NOMO-1 (cell line): ENCODE measurements around the gene MMS22L.

Experiments used
- DNase-seq, 2 experiments: peaks; one replicate each; lab custom pipeline; 2025; ENCODE audit not compliant: unreplicated experiment in 2 of 2; lab: John Stamatoyannopoulos, UW

MMS22L gene

GRCh38 chr6:97092673-97093305 is 190.2 kb downstream of the MMS22L start:
- DNase-seq, result no peak
